ENCODE results near the gene ZDHHC9.

DNA sequence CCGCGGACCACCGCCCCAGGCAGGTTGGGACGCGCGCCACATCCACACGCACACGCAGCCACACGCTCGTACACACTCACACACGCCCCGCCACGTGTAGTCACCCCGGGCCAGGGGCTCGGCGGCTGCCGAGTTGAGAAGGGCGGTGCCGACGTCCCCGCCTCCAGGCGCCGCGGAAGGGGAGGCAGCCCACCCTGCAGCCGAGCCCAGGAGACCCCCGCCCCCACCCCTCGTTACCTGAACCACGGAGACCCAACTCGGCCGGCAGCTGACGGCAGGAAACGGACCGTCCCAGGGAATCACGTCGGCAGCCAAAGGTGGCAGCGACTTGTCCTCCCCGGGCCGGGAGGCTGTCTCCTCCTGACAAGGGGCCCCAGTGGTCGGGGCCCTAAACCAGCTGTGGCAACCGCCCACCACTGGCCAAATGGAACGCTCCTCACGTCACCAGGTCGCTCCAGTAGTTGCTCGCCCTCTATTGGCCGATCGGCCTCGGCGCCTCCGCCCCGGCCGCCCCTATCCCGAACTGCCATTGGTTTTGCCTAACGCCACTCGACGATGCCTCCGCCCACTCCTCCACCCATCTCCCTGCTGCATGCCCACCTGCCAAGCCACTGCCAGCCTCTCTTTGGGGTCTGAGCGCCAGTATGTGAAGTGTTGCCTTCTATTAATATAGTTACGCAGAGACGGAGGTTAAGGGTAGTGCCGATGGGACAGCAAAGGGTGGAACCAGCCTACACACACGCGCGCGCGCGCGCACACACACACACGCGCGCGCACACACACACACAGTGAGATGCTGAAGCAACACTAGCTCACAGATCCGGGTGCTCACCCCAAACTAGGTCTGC is at the start of gene ZDHHC9:
- TF ChIP-seq EZH2 (IDR thresholded peaks at IDR 0.05; ENCODE audit: borderline replicate concordance, low read depth, low read length, severe bottlenecking) = no peak
- TF ChIP-seq, protein P1, sequence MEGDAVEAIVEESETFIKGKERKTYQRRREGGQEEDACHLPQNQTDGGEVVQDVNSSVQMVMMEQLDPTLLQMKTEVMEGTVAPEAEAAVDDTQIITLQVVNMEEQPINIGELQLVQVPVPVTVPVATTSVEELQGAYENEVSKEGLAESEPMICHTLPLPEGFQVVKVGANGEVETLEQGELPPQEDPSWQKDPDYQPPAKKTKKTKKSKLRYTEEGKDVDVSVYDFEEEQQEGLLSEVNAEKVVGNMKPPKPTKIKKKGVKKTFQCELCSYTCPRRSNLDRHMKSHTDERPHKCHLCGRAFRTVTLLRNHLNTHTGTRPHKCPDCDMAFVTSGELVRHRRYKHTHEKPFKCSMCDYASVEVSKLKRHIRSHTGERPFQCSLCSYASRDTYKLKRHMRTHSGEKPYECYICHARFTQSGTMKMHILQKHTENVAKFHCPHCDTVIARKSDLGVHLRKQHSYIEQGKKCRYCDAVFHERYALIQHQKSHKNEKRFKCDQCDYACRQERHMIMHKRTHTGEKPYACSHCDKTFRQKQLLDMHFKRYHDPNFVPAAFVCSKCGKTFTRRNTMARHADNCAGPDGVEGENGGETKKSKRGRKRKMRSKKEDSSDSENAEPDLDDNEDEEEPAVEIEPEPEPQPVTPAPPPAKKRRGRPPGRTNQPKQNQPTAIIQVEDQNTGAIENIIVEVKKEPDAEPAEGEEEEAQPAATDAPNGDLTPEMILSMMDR (IDR thresholded peaks at IDR 0.05; ENCODE audit: borderline replicate concordance, extremely low read depth, low read length, poor library complexity, severe bottlenecking) = no peak
